Kidney (tissue), 14 donors: ENCODE measurements around the gene FAT2. TPM values are rescaled to one million over a fixed set of nuclear protein-coding genes. Genes with fewer than 3 reads are reported as not detected.

Experiments
- DNase-seq, 5 donors: peaks; one replicate each; pipeline ENCODE4 v3.0.0-alpha.2; 2013 to 2020
- FAIRE-seq: peaks from 2 replicates; lab custom pipeline; 2012; peaks lifted over from hg19 to GRCh38; lab: Jason Lieb, UNC
- H3K27ac ChIP-seq, 2 donors: one replicate each; pipeline ENCODE4 v1.7.0; 2013; ENCODE audit warnings: low read depth in 2 of 2, low read length in 2 of 2, inconsistent platforms in 1 of 2
- H3K27me3 ChIP-seq: one replicate; pipeline ENCODE4 v1.7.1; 2013; ENCODE audit warnings: low read length, inconsistent platforms; ENCODE audit not compliant: control insufficient read depth, insufficient read depth
- H3K36me3 ChIP-seq, 3 donors: one replicate each; pipeline versions ENCODE4 v1.7.0 to v1.7.1; 2013; ENCODE audit warnings: low read length in 3 of 3, control low read depth in 1 of 3, inconsistent platforms in 1 of 3; ENCODE audit not compliant: insufficient read depth in 3 of 3, control insufficient read depth in 2 of 3
- H3K4me1 ChIP-seq, 3 donors: one replicate each; pipeline versions ENCODE4 v1.7.0 to v1.7.1; 2013; ENCODE audit warnings: low read length in 3 of 3, inconsistent platforms in 1 of 3, low read depth in 1 of 3; ENCODE audit not compliant: control insufficient read depth in 2 of 3, insufficient read depth in 2 of 3
- H3K4me3 ChIP-seq, 3 donors: one replicate each; pipeline versions ENCODE4 v1.7.0 to v1.8.1; 2013; ENCODE audit warnings: low read length in 3 of 3, control low read depth in 1 of 3, inconsistent platforms in 1 of 3
- H3K9ac ChIP-seq, 3 donors: one replicate each; pipeline versions ENCODE4 v1.7.0 to v1.7.1; 2013; ENCODE audit warnings: low read length in 3 of 3, control low read depth in 1 of 3, inconsistent platforms in 1 of 3
- H3K9me3 ChIP-seq, 3 donors: one replicate each; pipeline versions ENCODE4 v1.7.0 to v1.7.1; 2013; ENCODE audit warnings: low read length in 3 of 3, control low read depth in 1 of 3, inconsistent platforms in 1 of 3; ENCODE audit not compliant: control insufficient read depth in 2 of 3, insufficient read depth in 1 of 3
- intact Hi-C: fragments of 100-400 bp; cut with DNase I; formaldehyde crosslinking; loops from one replicate; pipeline ENCODE4 v1.11.1; 2022
- polyA plus RNA-seq: library from polyadenylated mRNA; stranded (reverse); fragments of 350-450 nt; fragmentation: Illumina TruSeq; extraction: RNeasy Lipid Tissue Mini Kit (QIAGEN cat#74804); gene quantifications from one replicate; pipeline ENCODE4 v1.2.3, GENCODE V29; 2014; ENCODE audit warnings: low read depth, low replicate concordance; ENCODE audit not compliant: insufficient read depth
- total RNA-seq: library from RNA; stranded (reverse); fragmentation: NEBNext Ultra II Directional; extraction: Animal tissue kit (Norgen Biotek cat#: 25700); gene quantifications from one replicate; pipeline ENCODE4 v1.2.1, GENCODE V29; 2021
- TF ChIP-seq, protein P1 (sequence below): IDR thresholded peaks from 3 replicates; pipeline ENCODE4 v1.5.1; 2012; ENCODE audit warnings: mild to moderate bottlenecking, moderate library complexity, borderline replicate concordance; ENCODE audit not compliant: insufficient read depth; ENCODE audit errors: extremely low read depth
- donor health status: control.
- donor health status: control.
- donor health status: control.
- donor health status: control.
- donor health status: control.
- donor health status: DM: yes; HTN: yes; CAD: no.
- donor health status: Normal renal cell carcinoma (clear cell type).

The FAT2 gene
- total and polyA plus RNA-seq, 2 donors from 2014 or later, result 0.13 to 0.37 TPM

DNA sequence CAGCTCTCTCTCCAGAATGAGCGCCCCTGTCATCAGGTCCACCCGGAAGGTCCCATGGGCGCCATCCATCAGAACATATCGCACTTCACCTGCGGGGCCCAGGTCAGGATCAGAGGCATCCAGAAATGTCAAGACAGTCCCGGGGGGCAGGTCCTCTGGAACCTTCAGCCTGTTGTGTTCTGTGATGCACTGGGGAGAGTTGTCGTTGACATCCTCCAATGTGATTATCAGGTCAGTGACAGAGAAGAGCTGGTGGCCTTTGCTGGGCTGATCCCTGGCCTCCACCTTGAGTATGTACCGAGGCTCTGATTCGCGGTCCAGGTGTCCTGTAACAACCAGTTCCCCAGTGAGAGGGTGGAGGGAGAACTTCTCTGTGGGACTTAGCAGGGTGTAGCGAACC is 25.2 kb downstream of the FAT2 start:
- Histone ChIP-seq H3K9me3 (no peaks in the 10 kb centered on the region), H3K4me3 (no peak overlapping the region), H3K4me1 (peaks cover 0 to 2% (median 0%) of the 10 kb centered on the region in 3 donors), H3K9ac (no peak overlapping the region), H3K36me3 (no peaks in the 10 kb centered on the region), H3K27me3 (no peaks in the 10 kb centered on the region), H3K27ac (no peak overlapping the region)
- intact Hi-C loops, result no loop called here
- FAIRE-seq (no peak), DNase-seq (no peak)
- TF ChIP-seq, protein P1, sequence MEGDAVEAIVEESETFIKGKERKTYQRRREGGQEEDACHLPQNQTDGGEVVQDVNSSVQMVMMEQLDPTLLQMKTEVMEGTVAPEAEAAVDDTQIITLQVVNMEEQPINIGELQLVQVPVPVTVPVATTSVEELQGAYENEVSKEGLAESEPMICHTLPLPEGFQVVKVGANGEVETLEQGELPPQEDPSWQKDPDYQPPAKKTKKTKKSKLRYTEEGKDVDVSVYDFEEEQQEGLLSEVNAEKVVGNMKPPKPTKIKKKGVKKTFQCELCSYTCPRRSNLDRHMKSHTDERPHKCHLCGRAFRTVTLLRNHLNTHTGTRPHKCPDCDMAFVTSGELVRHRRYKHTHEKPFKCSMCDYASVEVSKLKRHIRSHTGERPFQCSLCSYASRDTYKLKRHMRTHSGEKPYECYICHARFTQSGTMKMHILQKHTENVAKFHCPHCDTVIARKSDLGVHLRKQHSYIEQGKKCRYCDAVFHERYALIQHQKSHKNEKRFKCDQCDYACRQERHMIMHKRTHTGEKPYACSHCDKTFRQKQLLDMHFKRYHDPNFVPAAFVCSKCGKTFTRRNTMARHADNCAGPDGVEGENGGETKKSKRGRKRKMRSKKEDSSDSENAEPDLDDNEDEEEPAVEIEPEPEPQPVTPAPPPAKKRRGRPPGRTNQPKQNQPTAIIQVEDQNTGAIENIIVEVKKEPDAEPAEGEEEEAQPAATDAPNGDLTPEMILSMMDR, result no peak

DNA sequence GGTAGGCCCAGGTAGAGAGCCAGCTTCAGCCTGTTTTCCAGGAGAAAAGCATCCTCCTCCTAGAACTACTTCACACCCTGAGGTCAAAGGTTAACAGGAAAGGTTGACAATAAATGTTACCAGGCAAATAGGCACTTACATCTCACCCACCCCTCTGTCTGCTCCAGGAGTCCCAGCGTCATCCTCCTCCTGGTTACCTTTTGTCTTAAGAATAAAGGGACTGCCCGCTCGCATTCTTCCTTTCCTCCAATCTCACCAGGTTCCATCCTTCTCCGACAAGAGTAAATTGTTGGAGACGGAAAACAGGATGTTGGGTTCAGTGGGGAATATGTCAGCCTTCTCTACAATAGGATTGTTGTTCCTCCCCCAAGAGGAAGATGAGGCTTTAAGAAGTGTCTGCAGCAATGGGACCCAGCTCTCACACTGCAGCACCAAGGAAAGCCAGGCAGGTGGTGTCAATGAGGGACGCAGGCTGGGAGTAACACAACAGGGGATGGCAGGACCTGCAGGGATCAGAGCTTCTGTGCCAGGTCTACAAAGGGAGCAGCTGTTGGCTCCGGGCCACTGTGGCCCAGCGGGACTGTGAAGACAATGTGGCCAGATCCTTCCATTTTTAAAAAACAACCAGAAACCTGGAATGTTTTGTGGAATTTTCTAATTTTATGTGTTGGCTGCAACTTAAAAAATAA is 29.0 kb downstream of the FAT2 start:
- TF ChIP-seq, protein P1, result no peak
- Histone ChIP-seq H3K4me3 (no peak overlapping the region), H3K27ac (no peak overlapping the region), H3K9me3 (no peaks in the 10 kb centered on the region), H3K27me3 (no peaks in the 10 kb centered on the region), H3K36me3 (no peaks in the 10 kb centered on the region), H3K4me1 (no peaks in the 10 kb centered on the region), H3K9ac (no peak overlapping the region)
- intact Hi-C loops, result no loop called here
- DNase-seq, result no peak
- no peak for FAIRE-seq

- Histone ChIP-seq H3K36me3 (no peaks in the 10 kb centered on the region), H3K27ac (no peak overlapping the region), H3K27me3 (no peaks in the 10 kb centered on the region), H3K9ac (no peak overlapping the region), H3K4me3 (no peak overlapping the region), H3K4me1 (no peaks in the 10 kb centered on the region), H3K9me3 (no peaks in the 10 kb centered on the region)
- TF ChIP-seq, protein P1, result no peak
- FAIRE-seq (no peak), DNase-seq (no peak)
- intact Hi-C loops, result no loop called here
Observed at GRCh38 chr5:151557951-151558350, 33.2 kb downstream of the FAT2 start.
